Measurements from ENCODE around the gene ASPM.

ASPM gene

GRCh38 chr1:197129698-197130097, 16.8 kb downstream of the ASPM start:
- no peak overlapping the region for H3K4me3 ChIP-seq (ENCODE audit: low read depth, low read length)
- TF ChIP-seq MYC (IDR thresholded peaks at IDR 0.05; ENCODE audit: low read depth, low read length): no peak
- no peak for TF ChIP-seq CTCF (IDR thresholded peaks at IDR 0.05; ENCODE audit: low read depth, low read length)
- no peak for DNase-seq (ENCODE audit: low read depth)

GRCh38 chr1:197127246-197127912, 19.1 kb downstream of the ASPM start:
- H3K4me3 ChIP-seq (ENCODE audit: low read depth, low read length): no peak overlapping the region
- DNase-seq (ENCODE audit: low read depth): no peak
- no peak for TF ChIP-seq POLR2A (IDR thresholded peaks at IDR 0.05; ENCODE audit: extremely low read depth, insufficient read length)
- TF ChIP-seq MAX (IDR thresholded peaks at IDR 0.05; ENCODE audit: low read depth, low read length): no peak
- no peak for TF ChIP-seq CTCF (IDR thresholded peaks at IDR 0.05; ENCODE audit: low read depth, low read length)
- TF ChIP-seq MYC (IDR thresholded peaks at IDR 0.05; ENCODE audit: low read depth, low read length): no peak

- no peak for TF ChIP-seq POLR2A (IDR thresholded peaks at IDR 0.05; ENCODE audit: extremely low read depth, insufficient read length)
- TF ChIP-seq MAX (IDR thresholded peaks at IDR 0.05; ENCODE audit: low read depth, low read length): no peak
- TF ChIP-seq CTCF (IDR thresholded peaks at IDR 0.05; ENCODE audit: low read depth, low read length): no peak
- no peak for TF ChIP-seq MYC (IDR thresholded peaks at IDR 0.05; ENCODE audit: low read depth, low read length)
- no peak overlapping the region for H3K4me3 ChIP-seq (ENCODE audit: low read depth, low read length)
- DNase-seq (ENCODE audit: low read depth): no peak
These were observed 19.8 kb downstream of the ASPM start for GRCh38 chr1:197126691-197127090.

GRCh38 chr1:197124376-197124775, 22.1 kb downstream of the ASPM start:
- no peak overlapping the region for H3K4me3 ChIP-seq (ENCODE audit: low read depth, low read length)

GRCh38 chr1:197116156-197116555, 30.3 kb downstream of the ASPM start:
- no peak for DNase-seq (ENCODE audit: low read depth)
- no peak overlapping the region for H3K4me3 ChIP-seq (ENCODE audit: low read depth, low read length)
- no peak for TF ChIP-seq MYC (IDR thresholded peaks at IDR 0.05; ENCODE audit: low read depth, low read length)
- TF ChIP-seq POLR2A (IDR thresholded peaks at IDR 0.05; ENCODE audit: extremely low read depth, insufficient read length): no peak
- TF ChIP-seq MAX (IDR thresholded peaks at IDR 0.05; ENCODE audit: low read depth, low read length): no peak
- TF ChIP-seq CTCF (IDR thresholded peaks at IDR 0.05; ENCODE audit: low read depth, low read length): no peak

More at GRCh38 chr1:197124376-197124775, 22.1 kb downstream of the ASPM start:
- TF ChIP-seq CTCF (IDR thresholded peaks at IDR 0.05; ENCODE audit: low read depth, low read length): no peak
- DNase-seq (ENCODE audit: low read depth): no peak

- H3K4me3 ChIP-seq (ENCODE audit: low read depth, low read length): no peak overlapping the region
- DNase-seq (ENCODE audit: low read depth): no peak
- TF ChIP-seq CTCF (IDR thresholded peaks at IDR 0.05; ENCODE audit: low read depth, low read length) (no peak), MYC (IDR thresholded peaks at IDR 0.05; ENCODE audit: low read depth, low read length) (no peak), POLR2A (IDR thresholded peaks at IDR 0.05; ENCODE audit: extremely low read depth, insufficient read length) (no peak), MAX (IDR thresholded peaks at IDR 0.05; ENCODE audit: low read depth, low read length) (no peak)
These were observed 39.6 kb downstream of the ASPM start for GRCh38 chr1:197106869-197107268.

Measured in NB4 (cell line).